ENCODE results near the gene SRXN1. TPM values are rescaled to one million over a fixed set of nuclear protein-coding genes. Genes with fewer than 3 reads are reported as not detected.

SRXN1 gene
- total RNA-seq, 1 experiment from 2014 or later, result 80.0 TPM

- Histone ChIP-seq H3K9me3 (no peaks in the 10 kb centered on the region), H3K27me3 (no peaks in the 10 kb centered on the region), H3K36me3 (no peaks in the 10 kb centered on the region), H3K4me3 (no peak overlapping the region)
- no peak for DNase-seq
These were observed 26.4 kb downstream of the SRXN1 start for GRCh38 chr20:626579-626978.

- no peak overlapping the region for H3K4me3 ChIP-seq
- no peaks in the 10 kb centered on the region for H3K9me3 ChIP-seq
- no peaks in the 10 kb centered on the region for H3K27me3 ChIP-seq
- H3K36me3 ChIP-seq, result no peaks in the 10 kb centered on the region
- no peak for DNase-seq
These were observed 27.6 kb downstream of the SRXN1 start for GRCh38 chr20:625360-625932.

- Histone ChIP-seq H3K9me3 (no peaks in the 10 kb centered on the region), H3K27me3 (no peaks in the 10 kb centered on the region), H3K4me3 (no peak overlapping the region), H3K36me3 (no peaks in the 10 kb centered on the region)
- DNase-seq, result no peak
These were observed 29.3 kb downstream of the SRXN1 start for GRCh38 chr20:623704-624103.

DNA sequence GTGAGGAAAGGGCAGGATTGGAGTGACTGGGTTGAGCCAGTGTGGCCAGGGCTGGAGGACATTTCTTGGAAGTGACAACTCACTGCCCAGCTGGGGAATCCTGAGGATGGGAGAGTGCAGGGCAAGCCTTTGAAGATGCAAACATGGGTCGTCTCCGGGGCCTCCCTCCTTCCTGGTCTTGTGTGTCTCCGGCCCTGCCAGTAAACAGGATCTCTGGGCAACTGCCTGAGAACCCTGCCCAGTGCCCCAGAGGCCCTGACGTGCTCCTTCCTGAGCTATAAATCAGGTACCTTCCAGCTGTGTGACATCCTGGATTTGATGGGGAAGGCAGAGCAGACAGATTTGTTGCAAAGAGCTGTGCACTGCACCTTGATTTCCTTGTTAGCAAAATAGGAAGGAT lies 30.0 kb downstream of the SRXN1 start:
- Histone ChIP-seq H3K9me3 (no peaks in the 10 kb centered on the region), H3K27me3 (no peaks in the 10 kb centered on the region), H3K36me3 (no peaks in the 10 kb centered on the region), H3K4me3 (no peak overlapping the region)
- DNase-seq, result no peak

DNA sequence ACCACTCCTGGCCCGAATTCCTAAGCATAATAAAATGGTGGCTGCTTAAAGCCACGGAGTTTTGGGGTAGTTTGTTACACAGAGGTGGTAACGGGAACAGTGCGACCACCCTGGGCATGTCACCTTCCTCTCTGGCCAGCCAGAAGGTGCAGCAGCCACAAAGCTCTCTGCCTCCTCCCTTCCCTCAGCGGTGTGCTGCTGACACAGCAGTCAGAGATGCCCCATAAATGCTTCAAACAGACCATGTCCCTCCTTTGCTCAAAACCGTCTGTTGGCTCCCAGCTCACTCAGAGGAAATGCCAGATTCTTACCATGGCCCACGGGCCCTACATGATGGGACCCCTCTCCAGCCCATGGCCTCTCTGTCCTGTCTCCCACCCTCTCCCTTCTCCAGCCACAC lies 30.8 kb downstream of the SRXN1 start:
- no peaks in the 10 kb centered on the region for H3K27me3 ChIP-seq
- no peak for DNase-seq
- H3K36me3 ChIP-seq, result no peaks in the 10 kb centered on the region
- H3K4me3 ChIP-seq, result no peak overlapping the region
- no peaks in the 10 kb centered on the region for H3K9me3 ChIP-seq

- H3K36me3 ChIP-seq, result no peaks in the 10 kb centered on the region
- DNase-seq, result peak; percentile 15
- H3K4me3 ChIP-seq, result no peak overlapping the region
- no peaks in the 10 kb centered on the region for H3K9me3 ChIP-seq
- no peaks in the 10 kb centered on the region for H3K27me3 ChIP-seq
These were observed 31.8 kb downstream of the SRXN1 start for GRCh38 chr20:621125-621756.

- Histone ChIP-seq H3K36me3 (no peaks in the 10 kb centered on the region), H3K9me3 (no peaks in the 10 kb centered on the region), H3K4me3 (no peak overlapping the region), H3K27me3 (no peaks in the 10 kb centered on the region)
- no peak for DNase-seq
These were observed 32.8 kb downstream of the SRXN1 start for GRCh38 chr20:620246-620645.

DNA sequence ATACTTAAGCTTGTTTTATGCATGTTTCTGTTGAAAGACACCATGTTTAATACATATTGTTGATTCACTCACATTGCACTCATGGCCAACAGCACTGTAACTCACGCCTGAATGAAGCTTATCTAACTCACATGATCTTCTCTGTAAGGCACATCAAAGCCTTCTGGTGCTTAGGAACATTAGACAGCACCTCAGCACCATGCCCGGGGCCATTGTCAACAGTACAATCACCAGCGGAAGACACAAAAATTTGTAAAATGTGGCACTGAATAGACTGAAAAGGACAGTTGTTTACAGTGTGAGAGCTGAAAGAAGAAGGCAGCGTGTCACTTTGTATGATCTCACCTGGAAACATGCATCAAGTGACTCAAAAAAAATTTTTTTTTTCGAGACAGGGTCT lies 34.0 kb downstream of the SRXN1 start:
- DNase-seq, result no peak
- H3K9me3 ChIP-seq, result no peaks in the 10 kb centered on the region

GRCh38 chr20:617934-618690 lies 34.9 kb downstream of the SRXN1 start:
- H3K4me3 ChIP-seq, result no peak overlapping the region
- no peak for DNase-seq
- H3K36me3 ChIP-seq, result no peaks in the 10 kb centered on the region
- no peaks in the 10 kb centered on the region for H3K9me3 ChIP-seq
- no peaks in the 10 kb centered on the region for H3K27me3 ChIP-seq

More for the DNA sequence above, 34.0 kb downstream of the SRXN1 start:
- Histone ChIP-seq H3K27me3 (no peaks in the 10 kb centered on the region), H3K36me3 (no peaks in the 10 kb centered on the region), H3K4me3 (no peak overlapping the region)

GRCh38 chr20:615514-615913 lies 37.5 kb downstream of the SRXN1 start:
- Histone ChIP-seq H3K27me3 (peaks cover 1% of the 10 kb centered on the region; the same call in 1 of the 2 replicates), H3K36me3 (no peaks in the 10 kb centered on the region), H3K9me3 (no peaks in the 10 kb centered on the region), H3K4me3 (no peak overlapping the region)
- no peak for DNase-seq

DNA sequence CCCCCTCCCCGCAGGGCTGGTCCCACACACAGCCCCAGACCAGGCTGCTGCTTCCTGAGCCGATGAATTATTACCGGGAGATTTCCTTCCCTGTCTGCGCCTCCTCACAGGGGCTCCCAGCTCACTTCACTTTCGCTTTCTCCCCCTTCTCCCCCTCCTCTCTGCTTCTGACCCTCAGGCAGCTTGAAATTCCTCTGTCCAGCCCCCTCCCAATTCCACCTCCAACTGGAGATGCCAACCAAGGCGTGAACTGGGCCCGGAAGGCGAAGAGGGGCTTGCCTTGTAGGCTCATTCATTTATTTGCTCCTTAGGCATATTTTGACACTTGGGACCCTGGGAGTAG lies 41.2 kb downstream of the SRXN1 start:
- Histone ChIP-seq H3K9me3 (no peaks in the 10 kb centered on the region), H3K27me3 (peaks cover 3% of the 10 kb centered on the region; the same call in 1 of the 2 replicates), H3K36me3 (no peaks in the 10 kb centered on the region), H3K4me3 (no peak overlapping the region)
- DNase-seq, result no peak

GRCh38 chr20:611047-611842 lies 41.8 kb downstream of the SRXN1 start:
- Histone ChIP-seq H3K36me3 (no peaks in the 10 kb centered on the region), H3K27me3 (peaks cover 3% of the 10 kb centered on the region; the same call in 1 of the 2 replicates), H3K9me3 (no peaks in the 10 kb centered on the region), H3K4me3 (no peak overlapping the region)
- no peak for DNase-seq

DNA sequence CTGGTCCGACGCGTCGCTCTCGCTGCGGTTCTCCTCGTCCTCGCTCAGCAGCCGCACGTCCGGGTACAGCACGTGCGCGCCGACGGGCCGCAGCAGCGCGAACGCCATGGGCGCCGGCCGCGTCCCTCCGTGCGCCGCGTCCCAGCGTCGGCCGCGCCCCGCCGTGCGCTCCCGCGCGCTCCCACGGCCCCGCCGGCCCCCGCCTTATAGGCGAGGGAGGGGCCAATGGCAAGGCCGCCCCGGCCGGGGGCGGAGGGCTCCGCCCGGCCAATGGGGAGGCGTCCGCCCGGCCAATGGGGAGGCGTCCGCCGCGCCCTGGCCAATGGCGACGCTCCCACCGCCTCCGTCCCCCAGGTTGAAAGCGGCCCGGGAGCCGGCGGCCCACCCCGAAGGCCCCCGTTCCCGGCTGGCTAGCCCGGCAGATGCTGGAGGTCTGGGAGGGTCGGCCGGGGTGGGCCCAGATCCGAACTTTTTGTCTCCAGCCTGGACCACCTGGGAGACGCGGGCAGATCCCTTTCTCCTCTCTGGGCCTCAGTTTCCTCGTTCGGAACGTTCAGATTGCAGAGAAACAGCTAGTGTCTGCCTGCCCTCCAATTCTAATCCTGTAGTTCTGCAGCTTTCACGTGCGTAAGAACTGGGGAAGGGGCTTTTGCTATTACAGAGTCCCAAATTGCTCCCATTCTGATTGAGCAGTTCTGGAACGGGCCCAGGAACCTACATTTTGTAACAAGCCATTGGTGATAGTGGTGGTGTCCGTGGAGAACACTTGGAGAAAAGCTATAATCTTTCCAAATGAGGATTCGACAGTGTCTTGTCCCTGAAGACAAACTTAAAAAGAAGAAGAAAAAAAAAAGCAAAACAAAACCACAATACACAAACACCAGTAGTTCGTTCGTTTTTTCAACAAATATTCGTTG lies 42.6 kb downstream of the SRXN1 start, which contains the start of gene TCF15:
TSS of gene TCF15 (minus strand) at position 180 of the 917 bp plus-strand sequence. CDS start at position 108, 72 bp downstream.
- peak within 1 kb of the TSS; percentile 32 for H3K4me3 ChIP-seq
- DNase-seq, result peak; percentile 61
- H3K9me3 ChIP-seq, result no peaks in the 10 kb centered on the region
- no peaks in the 10 kb centered on the region for H3K36me3 ChIP-seq
- H3K27me3 ChIP-seq, result peaks cover 3% of the 10 kb centered on the region; the same call in 1 of the 2 replicates

- Histone ChIP-seq H3K27me3 (peaks cover 3% of the 10 kb centered on the region; the same call in 1 of the 2 replicates), H3K36me3 (no peaks in the 10 kb centered on the region), H3K4me3 (no peak overlapping the region), H3K9me3 (no peaks in the 10 kb centered on the region)
- DNase-seq, result no peak
These were observed 43.5 kb downstream of the SRXN1 start for GRCh38 chr20:609371-609964.

GRCh38 chr20:608970-609369 lies 44.0 kb downstream of the SRXN1 start:
- no peak for DNase-seq
- Histone ChIP-seq H3K36me3 (no peaks in the 10 kb centered on the region), H3K9me3 (no peaks in the 10 kb centered on the region), H3K4me3 (no peak overlapping the region), H3K27me3 (peaks cover 3% of the 10 kb centered on the region; the same call in 1 of the 2 replicates)

DNA sequence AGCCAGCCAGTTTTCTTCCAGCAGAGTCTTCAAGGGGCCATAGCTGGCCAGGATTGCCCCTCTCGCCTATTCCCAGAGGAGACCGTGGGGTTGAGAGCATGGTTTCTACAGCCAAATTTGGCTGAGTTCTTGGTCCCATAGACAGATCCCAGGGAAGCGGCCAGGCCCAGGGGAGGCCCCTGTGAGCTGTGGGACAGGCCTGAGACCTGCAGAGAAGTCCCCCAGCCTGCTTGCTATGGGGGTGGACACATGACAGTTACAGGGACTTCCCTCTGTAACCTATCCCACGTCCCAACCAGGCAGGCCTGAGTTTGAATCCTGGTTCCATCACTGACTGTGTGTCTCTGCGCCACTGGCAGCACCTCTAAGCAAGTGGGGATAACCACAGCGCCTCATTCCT lies 45.5 kb downstream of the SRXN1 start:
- Histone ChIP-seq H3K27me3 (peaks cover 3% of the 10 kb centered on the region; the same call in 1 of the 2 replicates), H3K9me3 (no peaks in the 10 kb centered on the region), H3K36me3 (no peaks in the 10 kb centered on the region)

More for the DNA sequence above, 45.5 kb downstream of the SRXN1 start:
- no peak overlapping the region for H3K4me3 ChIP-seq
- no peak for DNase-seq

All from MG63 (cell line).